K562 (cell line): ENCODE results near the gene C15orf61. TPM values are rescaled to one million over a fixed set of nuclear protein-coding genes. Genes with fewer than 3 reads are reported as not detected.

ENCODE experiments used
- ATAC-seq: fragments of 200-7000 bp; cut with Tn5 transposase; 3 replicates; pipeline ENCODE4 v1.9.1; 2020; ENCODE audit warnings: moderate library complexity
- BruUV-seq: library from RNA; stranded (reverse); fragments of 400-500 nt; replicated peaks from 2 replicates; lab custom pipeline; 2021; lab: Mats Ljungman, UMichigan
- CTCF ChIA-PET: fragments of 300-600 bp; formaldehyde crosslinking; extraction: SDS; loops from one replicate; lab custom pipeline; 2021; ENCODE audit warnings: low intra/inter-chr PET ratio; lab: Yijun Ruan, JAX
- POLR2A ChIA-PET: fragments of 300-600, 350-650 bp; sonication (Branson Sonifier 250); formaldehyde crosslinking; extraction: SDS; loops from one replicate; lab custom pipeline; 2021; ENCODE audit warnings: antibody characterized with exemption, inconsistent platforms; lab: Yijun Ruan, JAX
- DNase-seq, 4 experiments: peaks; one replicate each; pipeline versions ENCODE4 v3.0.0 to v3.0.0-alpha.2; 2011 to 2018; ENCODE audit warnings: low spot score in 3 of 4, mixed read lengths in 3 of 4; ENCODE audit errors: extremely low read depth in 1 of 4
- FAIRE-seq: peaks from 2 replicates; lab custom pipeline; 2011; peaks lifted over from hg19 to GRCh38; lab: Jason Lieb, UNC
- H2AFZ ChIP-seq: 2 replicates; pipeline ENCODE4 v1.6.0; 2011; ENCODE audit warnings: low read depth, low read length, control low read depth, inconsistent platforms
- H3K27ac ChIP-seq: fragments of 200-600 bp; 3 replicates; pipeline ENCODE4 v1.8.0; 2011; ENCODE audit warnings: low read depth, mild to moderate bottlenecking, control low read depth, inconsistent platforms, low read length, moderate library complexity, mixed read lengths; ENCODE audit errors: extremely low read depth
- H3K27me3 ChIP-seq, 2 experiments: fragments of 300-600 bp in 1 of 2; 2 replicates in 1 of 2; 3 replicates in 1 of 2; pipeline versions ENCODE4 v1.6.0 to v1.8.0; 2011; ENCODE audit warnings: inconsistent platforms in 2 of 2, low read length in 2 of 2, mild to moderate bottlenecking in 1 of 2, mixed read lengths in 1 of 2, moderate library complexity in 1 of 2; ENCODE audit not compliant: control insufficient read depth in 2 of 2, insufficient read depth in 2 of 2
- H3K36me3 ChIP-seq: fragments of 300-600 bp; 3 replicates; pipeline ENCODE4 v1.8.0; 2011; ENCODE audit warnings: mild to moderate bottlenecking, low read length, inconsistent platforms; ENCODE audit not compliant: control insufficient read depth, insufficient read depth
- H3K4me1 ChIP-seq, 2 experiments: fragments of 200-600 bp in 1 of 2; replicated peaks in 1 of 2; 2 replicates in 1 of 2; 3 replicates in 1 of 2; pipeline versions ENCODE4 v1.5.1 to v1.8.0; 2011; ENCODE audit warnings: inconsistent platforms in 2 of 2, low read length in 2 of 2, mild to moderate bottlenecking in 1 of 2, mixed read lengths in 1 of 2, moderate library complexity in 1 of 2; ENCODE audit not compliant: control insufficient read depth in 2 of 2, insufficient read depth in 2 of 2
- H3K4me2 ChIP-seq: 2 replicates; pipeline ENCODE4 v1.6.1; 2011; ENCODE audit warnings: low read length, control low read depth, inconsistent platforms, mixed read lengths; ENCODE audit not compliant: insufficient read depth
- H3K4me3 ChIP-seq: fragments of 200-600 bp; sonication (generic), shearing (Covaris generic); 2 replicates; pipeline ENCODE4 v1.5.1; 2016; ENCODE audit warnings: control low read depth, inconsistent platforms
- H3K79me2 ChIP-seq: fragments of 200-600 bp; 3 replicates; pipeline ENCODE4 v1.8.0; 2011; ENCODE audit warnings: low read length, inconsistent platforms; ENCODE audit not compliant: control insufficient read depth, insufficient read depth
- H3K9ac ChIP-seq, 2 experiments: 2 replicates each; pipeline versions ENCODE4 v1.6.0 to v1.6.1; 2011; ENCODE audit warnings: low read depth in 2 of 2, low read length in 2 of 2, control low read depth in 1 of 2, inconsistent platforms in 1 of 2, mild to moderate bottlenecking in 1 of 2, mixed read lengths in 1 of 2; ENCODE audit not compliant: insufficient read depth in 1 of 2
- H3K9me1 ChIP-seq: one replicate; pipeline ENCODE4 v1.6.0; 2011; ENCODE audit warnings: inconsistent platforms, mild to moderate bottlenecking, low read length, moderate library complexity; ENCODE audit not compliant: control insufficient read depth, insufficient read depth
- H3K9me3 ChIP-seq: replicated peaks from 2 replicates; pipeline ENCODE4 v1.5.1; 2011; ENCODE audit warnings: low read depth, low read length, inconsistent platforms; ENCODE audit not compliant: control insufficient read depth, insufficient read depth
- H4K20me1 ChIP-seq: replicated peaks from 2 replicates; pipeline ENCODE4 v1.6.1; 2011; ENCODE audit warnings: low read length, inconsistent platforms, mixed read lengths; ENCODE audit not compliant: control insufficient read depth, insufficient read depth
- CEBPZ ChIP-seq: fragments of 150-350 bp; IDR thresholded peaks from 2 replicates; pipeline ENCODE4 v1.6.1; 2014; ENCODE audit warnings: low read depth, mild to moderate bottlenecking, low read length, borderline replicate concordance
- CLOCK ChIP-seq: fragments of 250-450 bp; sonication (Bioruptor Pico); IDR thresholded peaks from 2 replicates; pipeline ENCODE4 v1.4.0; 2020; ENCODE audit warnings: mild to moderate bottlenecking, moderate library complexity, borderline replicate concordance
- CREM ChIP-seq: IDR thresholded peaks from 2 replicates; pipeline ENCODE4 v1.6.1; 2014; ENCODE audit warnings: antibody characterized with exemption, low read depth
- DACH1 ChIP-seq: fragments of 450-650 bp; IDR thresholded peaks from 2 replicates; pipeline ENCODE4 v1.6.1; 2018; ENCODE audit not compliant: partially characterized antibody
- DIDO1 ChIP-seq: fragments of 450-650 bp; IDR thresholded peaks from 2 replicates; pipeline ENCODE4 v1.6.1; 2016; ENCODE audit warnings: low read depth, missing biosample characterization, missing genetic modification characterization
- E2F6 ChIP-seq, 2 experiments: IDR thresholded peaks; 2 replicates each; pipeline ENCODE4 v1.6.1; 2011; ENCODE audit warnings: borderline replicate concordance in 1 of 2, control low read depth in 1 of 2, low read depth in 1 of 2, low read length in 1 of 2, mild to moderate bottlenecking in 1 of 2, mixed read lengths in 1 of 2, moderate library complexity in 1 of 2; ENCODE audit not compliant: insufficient read depth in 1 of 2, insufficient read length in 1 of 2, poor library complexity in 1 of 2, severe bottlenecking in 1 of 2; ENCODE audit errors: extremely low read depth in 1 of 2
- FOSL1 ChIP-seq: fragments of 200-800 bp; sonication (Bioruptor generic); conservative IDR thresholded peaks from 2 replicates; pipeline ENCODE4 v1.6.1; 2016; ENCODE audit warnings: missing genetic modification characterization, missing compliant biosample characterization
- MEF2A ChIP-seq: IDR thresholded peaks from 2 replicates; pipeline ENCODE4 v1.6.1; 2011; ENCODE audit warnings: low read depth, mild to moderate bottlenecking, low read length, moderate library complexity; ENCODE audit not compliant: control insufficient read depth
- NCOA1 ChIP-seq: fragments of 450-650 bp; IDR thresholded peaks from 2 replicates; pipeline ENCODE4 v1.6.1; 2016; ENCODE audit warnings: low read depth
- NFYB ChIP-seq: IDR thresholded peaks from 2 replicates; pipeline ENCODE4 v1.6.1; 2011; ENCODE audit warnings: mild to moderate bottlenecking, moderate library complexity; ENCODE audit not compliant: insufficient read length; ENCODE audit errors: extremely low read depth
- RAD21 ChIP-seq, 2 experiments: fragments of 250-450 bp in 1 of 2; fragments of 450-650 bp in 1 of 2; sonication (Bioruptor Pico) in 1 of 2; formaldehyde crosslinking in 1 of 2; IDR thresholded peaks in 1 of 2; conservative IDR thresholded peaks in 1 of 2; 2 replicates each; pipeline versions ENCODE4 v1.4.0 to v1.8.0; 2020 to 2022; ENCODE audit warnings: mild to moderate bottlenecking in 2 of 2, moderate library complexity in 1 of 2
- THRAP3 ChIP-seq: fragments of 450-650 bp; IDR thresholded peaks from 2 replicates; pipeline ENCODE4 v1.6.1; 2016; ENCODE audit warnings: mild to moderate bottlenecking, inconsistent platforms, borderline replicate concordance
- XRCC5 ChIP-seq: fragments of 200-400 bp; formaldehyde crosslinking; IDR thresholded peaks from 2 replicates; pipeline ENCODE4 v1.6.1; 2017; ENCODE audit warnings: low read depth, mild to moderate bottlenecking, low read length
- ZNF212 ChIP-seq: fragments of 450-650 bp; formaldehyde crosslinking; IDR thresholded peaks from 2 replicates; pipeline ENCODE4 v1.4.0; 2020; ENCODE audit warnings: mild to moderate bottlenecking
- ZNF274 ChIP-seq: IDR thresholded peaks from 2 replicates; pipeline ENCODE4 v1.6.1; 2011; ENCODE audit warnings: low read depth, mild to moderate bottlenecking, low read length, moderate library complexity, borderline replicate concordance
- WGBS: fragments of 100-300 bp; shearing (Covaris generic); methylation state at CpG from one replicate; pipeline ENCODE4 v1.1.6; 2016; ENCODE audit warnings: low coverage, mixed read lengths; ENCODE audit not compliant: insufficient coverage; ENCODE audit errors: missing lambda C conversion rate; 5-methylcytosine and 5-hydroxymethylcytosine counted together
- in situ Hi-C: fragments of 300-500 bp; cut with MboI; formaldehyde crosslinking; loops from 4 replicates; pipeline ENCODE4 v1.15.0; 2018; ENCODE audit warnings: inconsistent platforms, mixed read lengths
- intact Hi-C: fragments of 100-400 bp; cut with micrococcal nuclease; formaldehyde crosslinking; loops from 2 replicates; pipeline ENCODE4 v1.14.2; 2022
- polyA plus RNA-seq, 8 experiments: library from polyadenylated mRNA; depleted of rRNA in 4 of 8; stranded (reverse) in 5 of 8; unstranded in 3 of 8; fragments of >200 nt; fragmentation: Nextera tagmentation in 2 of 8; fragmentation: Illumina TruSeq in 1 of 8; extraction: Ambion mirVana in 2 of 8; extraction: Trizol in 1 of 8; gene quantifications; 2 replicates each; pipeline versions ENCODE4 v1.2.1 to v1.2.3, GENCODE V29; 2011 to 2014; ENCODE audit warnings: inconsistent platforms in 1 of 8, missing spikeins in 1 of 8
- total RNA-seq, 7 experiments: library from RNA; depleted of rRNA in 6 of 7; stranded (reverse); fragments of >200 nt in 6 of 7; fragmentation: Illumina TruSeq in 2 of 7; extraction: Trizol in 2 of 7; gene quantifications; 2 replicates each; pipeline versions ENCODE4 v1.2.1 to v1.2.3, GENCODE V29; 2011 to 2021; ENCODE audit warnings: low replicate concordance in 1 of 7

C15orf61 gene
- total and polyA plus RNA-seq, 9 of the 15 experiments (the other 6 are each of a cell fraction or from before 2014, with no cell fraction given) = 1.6 to 10.5 (median 4.3) TPM

GRCh38 chr15:67523330-67523729 is 2.4 kb downstream of the C15orf61 start:
- Histone ChIP-seq H3K36me3 (peaks cover 22% of the 10 kb centered on the region; the same call in 2 of the 3 replicates), H3K27ac (no peak overlapping the region), H3K9me3 (no peaks in the 10 kb centered on the region), H4K20me1 (no peaks in the 10 kb centered on the region), H3K79me2 (peaks cover 44% of the 10 kb centered on the region), H3K4me1 (peaks cover 6 to 16% of the 10 kb centered on the region in 2 experiments; a peak in 4 of 5 replicates), H3K9ac (peak overlapping the region in 1 of 2 experiments; percentile 90; a peak in 2 of 4 replicates), H3K4me3 (peak overlapping the region; percentile 82; the same call in 1 of the 2 replicates), H3K27me3 (no peaks in the 10 kb centered on the region), H3K4me2 (peak overlapping the region; percentile 94; the same call in 1 of the 2 replicates), H2AFZ (no peak overlapping the region), H3K9me1 (no peaks in the 10 kb centered on the region)
- ATAC-seq (no peak), DNase-seq (no peak), FAIRE-seq (no peak)
- intact Hi-C loops (no loop called here), in situ Hi-C loops (no loop called here)
- 43% methylated on average over 1 of the region's 1 CpG for WGBS
- POLR2A ChIA-PET = interaction anchor here (0.8 kb wide), 1 partner anchor 341 kb away, joined by 3 read pairs; no protein-coding TSS in a partner anchor
- CTCF ChIA-PET = interaction anchor here (0.6 kb wide), 1 partner anchor 25 kb away, joined by 4 read pairs; no protein-coding TSS in a partner anchor
- BruUV-seq = no TSS peak
- no peak for TF ChIP-seq CLOCK
- no peak for TF ChIP-seq DACH1
- no peak for TF ChIP-seq CREM
- TF ChIP-seq ZNF212 (CRISPR knock-in tag) = no peak
- no peak for TF ChIP-seq ZNF274
- no peak for TF ChIP-seq NFYB
- no peak for TF ChIP-seq DIDO1 (tag)
- TF ChIP-seq RAD21 (CRISPR knock-in tag; conservative IDR thresholded peaks at IDR 0.05 in 1 of 2, IDR thresholded peaks at IDR 0.05 in 1 of 2) = no peak
- no peak for TF ChIP-seq NCOA1
- no peak for TF ChIP-seq THRAP3
- no peak for TF ChIP-seq MEF2A
- no peak for TF ChIP-seq E2F6 (IDR thresholded peaks at IDR 0.05; ENCODE audit: borderline replicate concordance in 1 of 2, extremely low read depth in 1 of 2, insufficient read depth in 1 of 2, insufficient read length in 1 of 2, low read depth in 1 of 2, low read length in 1 of 2, poor library complexity in 1 of 2, severe bottlenecking in 1 of 2)
- TF ChIP-seq CEBPZ = no peak
- no peak for TF ChIP-seq FOSL1
- TF ChIP-seq XRCC5 = no peak
